ENCODE results near the gene RSRC1. TPM values are rescaled to one million over a fixed set of nuclear protein-coding genes. Genes with fewer than 3 reads are reported as not detected.

Gene RSRC1
- total RNA-seq, 3 donors from 2014 or later: 53.1 to 101 (median 59.3) TPM

DNA sequence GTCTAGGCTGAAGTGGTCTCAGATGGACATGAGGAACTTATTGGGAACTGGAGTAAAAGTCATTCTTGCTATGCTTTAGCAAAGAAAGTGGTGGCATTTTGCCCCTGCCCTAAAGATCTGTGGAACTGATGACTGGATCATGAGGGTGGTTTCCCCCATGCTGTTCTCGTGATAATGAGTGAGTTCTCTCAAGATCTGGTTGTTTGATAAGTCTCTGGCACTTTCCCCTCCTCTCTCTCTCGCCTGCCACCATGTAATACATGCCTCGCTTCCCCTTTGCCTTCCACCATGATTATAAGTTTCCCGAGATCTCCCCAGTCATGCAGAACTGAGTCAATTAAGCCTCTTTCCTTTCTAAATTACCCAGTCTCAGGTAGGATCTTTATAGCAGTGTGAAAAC, 449.6 kb downstream of the RSRC1 start:
- intact Hi-C loops (cut with DNase I; ENCODE audit: low total_unique reads): no loop called here
- no peaks in the 10 kb centered on the region for H3K4me1 ChIP-seq
- TF ChIP-seq POLR2A (IDR thresholded peaks at IDR 0.05): no peak
- TF ChIP-seq POLR2AphosphoS5 (IDR thresholded peaks at IDR 0.05): no peak
- TF ChIP-seq, protein P1, sequence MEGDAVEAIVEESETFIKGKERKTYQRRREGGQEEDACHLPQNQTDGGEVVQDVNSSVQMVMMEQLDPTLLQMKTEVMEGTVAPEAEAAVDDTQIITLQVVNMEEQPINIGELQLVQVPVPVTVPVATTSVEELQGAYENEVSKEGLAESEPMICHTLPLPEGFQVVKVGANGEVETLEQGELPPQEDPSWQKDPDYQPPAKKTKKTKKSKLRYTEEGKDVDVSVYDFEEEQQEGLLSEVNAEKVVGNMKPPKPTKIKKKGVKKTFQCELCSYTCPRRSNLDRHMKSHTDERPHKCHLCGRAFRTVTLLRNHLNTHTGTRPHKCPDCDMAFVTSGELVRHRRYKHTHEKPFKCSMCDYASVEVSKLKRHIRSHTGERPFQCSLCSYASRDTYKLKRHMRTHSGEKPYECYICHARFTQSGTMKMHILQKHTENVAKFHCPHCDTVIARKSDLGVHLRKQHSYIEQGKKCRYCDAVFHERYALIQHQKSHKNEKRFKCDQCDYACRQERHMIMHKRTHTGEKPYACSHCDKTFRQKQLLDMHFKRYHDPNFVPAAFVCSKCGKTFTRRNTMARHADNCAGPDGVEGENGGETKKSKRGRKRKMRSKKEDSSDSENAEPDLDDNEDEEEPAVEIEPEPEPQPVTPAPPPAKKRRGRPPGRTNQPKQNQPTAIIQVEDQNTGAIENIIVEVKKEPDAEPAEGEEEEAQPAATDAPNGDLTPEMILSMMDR (IDR thresholded peaks at IDR 0.05): no peak

DNA sequence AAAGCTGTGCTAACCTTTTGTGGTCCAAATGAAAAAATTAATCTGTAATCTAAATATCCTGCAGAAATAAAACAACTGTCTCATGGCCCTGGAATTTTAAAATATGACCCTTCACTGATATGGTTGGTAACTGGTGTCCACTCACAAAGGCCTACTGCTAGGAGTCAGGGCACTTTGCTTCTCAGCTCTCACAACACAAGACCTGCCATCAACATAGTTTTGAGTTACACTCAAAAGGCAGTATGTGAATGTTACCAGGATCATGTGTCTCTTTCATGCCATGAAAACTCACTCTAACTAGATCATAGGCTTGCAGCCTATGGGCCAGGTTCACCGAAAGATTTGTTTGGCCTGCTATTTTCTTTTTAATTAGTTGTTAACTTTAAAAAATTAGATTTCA, 451.1 kb downstream of the RSRC1 start:
- Histone ChIP-seq H3K27me3 (no peaks in the 10 kb centered on the region), H3K4me1 (no peaks in the 10 kb centered on the region), H3K4me3 (no peak overlapping the region), H3K27ac (no peak overlapping the region), H3K36me3 (no peaks in the 10 kb centered on the region), H3K9me3 (no peaks in the 10 kb centered on the region)
- intact Hi-C loops (cut with DNase I; ENCODE audit: low total_unique reads): no loop called here
- TF ChIP-seq, protein P1 (IDR thresholded peaks at IDR 0.05): no peak
- TF ChIP-seq POLR2AphosphoS5 (IDR thresholded peaks at IDR 0.05): no peak
- TF ChIP-seq POLR2A (IDR thresholded peaks at IDR 0.05): no peak
- DNase-seq (ENCODE audit: low spot score in 2 of 2): no peak

More for the DNA sequence above, 449.6 kb downstream of the RSRC1 start:
- no peaks in the 10 kb centered on the region for H3K27me3 ChIP-seq
- no peak overlapping the region for H3K27ac ChIP-seq
- DNase-seq (ENCODE audit: low spot score in 2 of 2): no peak
- no peaks in the 10 kb centered on the region for H3K36me3 ChIP-seq
- no peak overlapping the region for H3K4me3 ChIP-seq
- no peaks in the 10 kb centered on the region for H3K9me3 ChIP-seq

DNA sequence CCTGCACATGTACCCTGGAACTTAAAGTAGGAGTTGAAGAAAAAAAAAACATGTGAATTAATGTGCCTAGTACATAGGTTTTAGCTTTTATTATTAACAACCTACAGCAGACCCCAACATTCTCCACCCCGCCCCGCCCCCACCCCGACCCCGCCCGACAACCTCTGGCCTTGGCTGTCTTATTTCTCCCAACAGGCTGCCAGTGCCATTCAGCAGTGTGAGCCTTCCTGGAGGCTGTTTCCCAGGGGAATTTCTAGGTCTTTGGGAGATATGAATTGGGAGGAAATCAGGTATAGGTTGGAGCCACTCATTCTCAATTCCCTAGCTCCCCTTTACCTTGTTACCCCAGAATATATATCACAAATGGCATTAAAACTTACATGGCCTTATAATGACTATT, 452.8 kb downstream of the RSRC1 start:
- Histone ChIP-seq H3K27ac (no peak overlapping the region), H3K4me1 (no peaks in the 10 kb centered on the region), H3K27me3 (no peaks in the 10 kb centered on the region), H3K36me3 (no peaks in the 10 kb centered on the region), H3K4me3 (no peak overlapping the region), H3K9me3 (no peaks in the 10 kb centered on the region)
- DNase-seq (ENCODE audit: low spot score in 2 of 2): no peak
- intact Hi-C loops (cut with DNase I; ENCODE audit: low total_unique reads): no loop called here
- TF ChIP-seq POLR2AphosphoS5 (IDR thresholded peaks at IDR 0.05) (no peak), POLR2A (IDR thresholded peaks at IDR 0.05) (no peak)
- TF ChIP-seq, protein P1 (IDR thresholded peaks at IDR 0.05): no peak

DNA sequence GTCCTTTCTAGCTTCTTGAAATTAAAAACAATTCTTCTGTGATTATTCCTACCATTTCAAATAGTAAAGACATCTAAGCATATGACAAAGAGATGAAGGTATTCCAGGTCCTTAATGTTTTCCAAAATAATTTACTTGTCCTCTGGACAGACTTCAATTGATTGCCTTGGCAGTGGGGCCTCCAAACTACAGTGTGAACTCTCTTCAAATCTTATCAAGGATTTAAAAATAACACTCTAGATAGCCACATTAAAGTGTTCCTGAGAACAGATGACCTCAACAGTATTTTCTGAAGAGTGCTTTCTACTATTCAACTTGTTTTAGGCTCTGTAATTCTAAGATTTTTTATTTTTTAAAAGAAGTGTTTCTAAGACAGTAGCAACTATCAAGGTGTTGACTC, 453.2 kb downstream of the RSRC1 start:
- intact Hi-C loops (cut with DNase I; ENCODE audit: low total_unique reads): no loop called here
- Histone ChIP-seq H3K27ac (no peak overlapping the region), H3K27me3 (no peaks in the 10 kb centered on the region), H3K36me3 (no peaks in the 10 kb centered on the region), H3K4me1 (no peaks in the 10 kb centered on the region), H3K4me3 (no peak overlapping the region), H3K9me3 (no peaks in the 10 kb centered on the region)
- DNase-seq (ENCODE audit: low spot score in 2 of 2): no peak
- TF ChIP-seq, protein P1 (IDR thresholded peaks at IDR 0.05): no peak
- no peak for TF ChIP-seq POLR2A (IDR thresholded peaks at IDR 0.05)
- no peak for TF ChIP-seq POLR2AphosphoS5 (IDR thresholded peaks at IDR 0.05)

DNA sequence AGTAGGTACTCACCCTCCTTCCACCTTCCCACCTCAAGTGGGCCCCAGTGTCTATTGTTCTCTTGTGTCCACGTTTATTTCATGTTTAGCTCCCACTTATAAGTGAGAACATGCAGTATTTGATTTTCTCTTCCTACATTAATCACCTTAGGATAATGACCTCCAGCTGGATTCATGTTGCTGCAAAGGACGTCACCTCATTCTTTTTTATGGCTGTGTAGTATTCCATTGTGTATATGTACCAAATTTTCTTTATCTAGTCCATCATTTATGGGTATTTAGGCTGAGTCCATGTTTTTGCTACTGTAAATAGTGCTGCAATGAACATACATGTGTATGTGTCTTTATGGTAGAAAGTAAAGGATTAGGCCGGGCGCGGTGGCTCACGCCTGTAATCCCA, 455.2 kb downstream of the RSRC1 start:
- Histone ChIP-seq H3K9me3 (no peaks in the 10 kb centered on the region), H3K4me1 (no peaks in the 10 kb centered on the region), H3K36me3 (no peaks in the 10 kb centered on the region), H3K4me3 (no peak overlapping the region), H3K27me3 (no peaks in the 10 kb centered on the region), H3K27ac (no peak overlapping the region)
- TF ChIP-seq POLR2AphosphoS5 (IDR thresholded peaks at IDR 0.05) (no peak), POLR2A (IDR thresholded peaks at IDR 0.05) (no peak)
- TF ChIP-seq, protein P1 (IDR thresholded peaks at IDR 0.05): no peak
- intact Hi-C loops (cut with DNase I; ENCODE audit: low total_unique reads): no loop called here
- no peak for DNase-seq (ENCODE audit: low spot score in 2 of 2)
